HCT116 (cell line): ENCODE data around the gene OPCML. TPM values are rescaled to one million over a fixed set of nuclear protein-coding genes. Genes with fewer than 3 reads are reported as not detected.

Experiments
- ATAC-seq: fragments of 200-7000 bp; cut with Tn5 transposase; 2 replicates; pipeline ENCODE4 v1.9.1; 2020; ENCODE audit warnings: mild to moderate bottlenecking, moderate library complexity
- BruUV-seq: library from RNA; stranded (reverse); fragments of 400-500 nt; replicated peaks from 2 replicates; lab custom pipeline; 2021; lab: Mats Ljungman, UMichigan
- CTCF ChIA-PET: fragments of 300-600 bp; sonication (Branson Sonifier 250); formaldehyde crosslinking; loops from one replicate; lab custom pipeline; 2021; ENCODE audit warnings: antibody characterized with exemption; lab: Charles Lee
- POLR2A ChIA-PET: fragments of 300-600, 350-600 bp; sonication (Branson Sonifier 250); formaldehyde crosslinking; loops from one replicate; lab custom pipeline; 2021; ENCODE audit warnings: antibody characterized with exemption; lab: Charles Lee
- RAD21 ChIA-PET, 2 experiments: fragments of 300-600 bp; sonication (Branson Sonifier 250); formaldehyde crosslinking; loops; one replicate each; lab custom pipeline; 2023; ENCODE audit warnings: low total read pairs in 2 of 2; ENCODE audit not compliant: uncharacterized antibody in 2 of 2, unreplicated experiment in 2 of 2, low non-redundant PET in 1 of 2; lab: Charles Lee
- DNase-seq: peaks from one replicate; pipeline ENCODE4 v3.0.0-alpha.2; 2010; ENCODE audit warnings: low read depth, low spot score
- H2AFZ ChIP-seq: fragments of 200-600 bp; shearing (Covaris generic), sonication (generic); 2 replicates; pipeline ENCODE4 v1.6.1; 2017; ENCODE audit warnings: low read depth, mixed run types, mixed read lengths, antibody characterized with exemption, low read length; ENCODE audit not compliant: poor library complexity, severe bottlenecking
- H3K27ac ChIP-seq: 2 replicates; pipeline ENCODE4 v1.5.1; 2012; ENCODE audit warnings: low read depth, low read length
- H3K27me3 ChIP-seq: fragments of 200-600 bp; sonication (generic); 2 replicates; pipeline ENCODE4 v1.6.1; 2016; ENCODE audit warnings: mixed run types, low read length, mixed read lengths; ENCODE audit not compliant: insufficient read depth
- H3K36me3 ChIP-seq, 2 experiments: fragments of 200-500 bp in 1 of 2; fragments of 200-600 bp in 1 of 2; sonication (Bioruptor generic) in 1 of 2; sonication (generic) in 1 of 2; 2 replicates each; pipeline versions ENCODE4 v1.5.1 to v1.6.1; 2014 to 2016; ENCODE audit warnings: low read length in 2 of 2, inconsistent platforms in 1 of 2, mixed read lengths in 1 of 2, mixed run types in 1 of 2; ENCODE audit not compliant: insufficient read depth in 2 of 2, control insufficient read depth in 1 of 2
- H3K4me1 ChIP-seq, 2 experiments: fragments of 200-600 bp in 1 of 2; sonication (generic) in 1 of 2; 2 replicates each; pipeline versions ENCODE4 v1.5.1 to v1.6.1; 2012 to 2017; ENCODE audit warnings: low read length in 2 of 2, inconsistent platforms in 1 of 2, mild to moderate bottlenecking in 1 of 2, mixed read lengths in 1 of 2, mixed run types in 1 of 2, moderate library complexity in 1 of 2; ENCODE audit not compliant: insufficient read depth in 2 of 2, control insufficient read depth in 1 of 2
- H3K4me2 ChIP-seq: fragments of 200-600 bp; sonication (generic); 2 replicates; pipeline ENCODE4 v1.6.1; 2017; ENCODE audit warnings: mixed run types, low read length, mixed read lengths
- H3K4me3 ChIP-seq, 2 experiments: fragments of 200-600 bp in 1 of 2; sonication (generic) in 1 of 2; replicated peaks in 1 of 2; 2 replicates each; pipeline ENCODE4 v1.5.1; 2011 to 2016; ENCODE audit warnings: low read length in 2 of 2, control low read depth in 1 of 2, low read depth in 1 of 2, mild to moderate bottlenecking in 1 of 2, mixed read lengths in 1 of 2, mixed run types in 1 of 2
- H3K79me2 ChIP-seq: fragments of 200-600 bp; sonication (generic); 2 replicates; pipeline ENCODE4 v1.6.1; 2017; ENCODE audit warnings: mild to moderate bottlenecking, mixed run types, low read length, moderate library complexity, mixed read lengths; ENCODE audit not compliant: insufficient read depth
- H3K9ac ChIP-seq: fragments of 200-600 bp; sonication (generic); 2 replicates; pipeline ENCODE4 v1.6.1; 2016; ENCODE audit warnings: low read length, mixed read lengths
- H3K9me2 ChIP-seq: fragments of 200-600 bp; sonication (generic), shearing (Covaris generic); 2 replicates; pipeline ENCODE4 v1.6.1; 2017; ENCODE audit warnings: mixed run types, mild to moderate bottlenecking, moderate library complexity; ENCODE audit not compliant: insufficient read depth
- H3K9me3 ChIP-seq, 2 experiments: fragments of 200-500 bp in 1 of 2; fragments of 200-600 bp in 1 of 2; sonication (Bioruptor generic) in 1 of 2; sonication (generic) in 1 of 2; 2 replicates each; pipeline ENCODE4 v1.6.1; 2014 to 2017; ENCODE audit warnings: low read length in 2 of 2, mixed read lengths in 2 of 2, inconsistent platforms in 1 of 2, low read depth in 1 of 2, mild to moderate bottlenecking in 1 of 2, mixed run types in 1 of 2, moderate library complexity in 1 of 2; ENCODE audit not compliant: control insufficient read depth in 1 of 2, insufficient read depth in 1 of 2
- H4K20me1 ChIP-seq: fragments of 200-600 bp; sonication (generic), shearing (Covaris generic); 2 replicates; pipeline ENCODE4 v1.6.1; 2017; ENCODE audit warnings: mixed run types, mild to moderate bottlenecking, moderate library complexity; ENCODE audit not compliant: insufficient read depth
- ATF3 ChIP-seq: IDR thresholded peaks from 2 replicates; pipeline ENCODE4 v1.6.1; 2012
- CEBPB ChIP-seq: IDR thresholded peaks from 2 replicates; pipeline ENCODE4 v1.6.1; 2012; ENCODE audit warnings: low read depth
- CTCF ChIP-seq, 3 experiments: fragments of 200-600 bp in 1 of 3; sonication (generic) in 1 of 3; IDR thresholded peaks in 2 of 3; conservative IDR thresholded peaks in 1 of 3; 2 replicates each; pipeline ENCODE4 v1.5.1; 2012 to 2017; ENCODE audit warnings: low read depth in 2 of 3, low read length in 2 of 3, antibody characterized with exemption in 1 of 3, borderline replicate concordance in 1 of 3, control low read depth in 1 of 3, mild to moderate bottlenecking in 1 of 3, mixed read lengths in 1 of 3, mixed run types in 1 of 3, moderate library complexity in 1 of 3; ENCODE audit not compliant: insufficient read depth in 1 of 3
- EGR1 ChIP-seq: IDR thresholded peaks from 2 replicates; pipeline ENCODE4 v1.6.1; 2012; ENCODE audit warnings: low read depth
- ELF1 ChIP-seq: IDR thresholded peaks from 2 replicates; pipeline ENCODE4 v1.6.1; 2012; ENCODE audit warnings: low read depth, borderline replicate concordance
- EZH2 ChIP-seq: fragments of 200-600 bp; sonication (generic); IDR thresholded peaks from 2 replicates; pipeline ENCODE4 v1.6.1; 2017; ENCODE audit warnings: antibody characterized with exemption, mixed run types
- FOSL1 ChIP-seq: IDR thresholded peaks from 2 replicates; pipeline ENCODE4 v1.6.1; 2012; ENCODE audit warnings: low read depth
- MAX ChIP-seq: IDR thresholded peaks from 2 replicates; pipeline ENCODE4 v1.6.1; 2012
- POLR2A ChIP-seq: IDR thresholded peaks from 2 replicates; pipeline ENCODE4 v1.7.0; 2011; ENCODE audit warnings: borderline replicate concordance; ENCODE audit not compliant: insufficient read depth, insufficient read length; ENCODE audit errors: extremely low read depth
- POLR2AphosphoS5 ChIP-seq: IDR thresholded peaks from 2 replicates; pipeline ENCODE4 v1.6.1; 2011; ENCODE audit warnings: mild to moderate bottlenecking, low read depth, low read length, moderate library complexity
- RAD21 ChIP-seq: IDR thresholded peaks from 2 replicates; pipeline ENCODE4 v1.6.1; 2012; ENCODE audit warnings: low read depth, mild to moderate bottlenecking
- SIN3A ChIP-seq: IDR thresholded peaks from 2 replicates; pipeline ENCODE4 v1.6.1; 2012; ENCODE audit warnings: low read depth
- SP1 ChIP-seq: IDR thresholded peaks from 2 replicates; pipeline ENCODE4 v1.6.1; 2012; ENCODE audit warnings: low read depth
- SRF ChIP-seq: IDR thresholded peaks from 2 replicates; pipeline ENCODE4 v1.6.1; 2012; ENCODE audit warnings: low read depth
- YY1 ChIP-seq: IDR thresholded peaks from 2 replicates; pipeline ENCODE4 v1.6.1; 2011; ENCODE audit warnings: low read length, low read depth, moderate library complexity, mild to moderate bottlenecking; ENCODE audit not compliant: insufficient replicate concordance; ENCODE audit errors: extremely low read depth
- ZBTB33 ChIP-seq: IDR thresholded peaks from 2 replicates; pipeline ENCODE4 v1.6.1; 2011; ENCODE audit warnings: mild to moderate bottlenecking, low read length, moderate library complexity; ENCODE audit not compliant: insufficient replicate concordance; ENCODE audit errors: extremely low read depth
- ZNF274 ChIP-seq: fragments of 200-500 bp; sonication (Bioruptor generic); IDR thresholded peaks from 2 replicates; pipeline ENCODE4 v1.6.1; 2014; ENCODE audit warnings: mild to moderate bottlenecking, low read depth, low read length, inconsistent platforms
- intact Hi-C: fragments of 100-400 bp; cut with micrococcal nuclease; formaldehyde crosslinking; loops from 2 replicates; pipeline ENCODE4 v1.10.0; 2022
- total RNA-seq: library from RNA; stranded (reverse); gene quantifications from one replicate; pipeline ENCODE4 v1.2.1, GENCODE V29; 2021; ENCODE audit not compliant: unreplicated experiment

OPCML gene
- total RNA-seq, 1 experiment from 2014 or later = not detected

GRCh38 chr11:132933703-132934102 lies 598.6 kb downstream of the OPCML start:
- no peak for ATAC-seq
- ChIA-PET RAD21 (no interaction called here), CTCF (no interaction called here)

More at GRCh38 chr11:132933703-132934102, 598.6 kb downstream of the OPCML start:
- no peaks in the 10 kb centered on the region for H4K20me1 ChIP-seq
- no peaks in the 10 kb centered on the region for H3K4me1 ChIP-seq
- H3K27me3 ChIP-seq = no peaks in the 10 kb centered on the region
- no peak overlapping the region for H3K9ac ChIP-seq
- H3K9me3 ChIP-seq = peaks cover 5 to 15% of the 10 kb centered on the region in 2 experiments; a peak in 2 of 4 replicates
- POLR2A ChIA-PET = no interaction called here
- H3K27ac ChIP-seq = no peak overlapping the region
- intact Hi-C loops = no loop called here
- BruUV-seq = no TSS peak
- no peaks in the 10 kb centered on the region for H3K79me2 ChIP-seq
- TF ChIP-seq POLR2A (no peak), CTCF (IDR thresholded peaks at IDR 0.05 in 2 of 3, conservative IDR thresholded peaks at IDR 0.05 in 1 of 3; ENCODE audit: borderline replicate concordance in 1 of 3, insufficient read depth in 1 of 3, low read depth in 2 of 3, low read length in 2 of 3) (no peak), SRF (no peak), POLR2AphosphoS5 (no peak), ZBTB33 (no peak), CEBPB (no peak), SIN3A (no peak), EZH2 (no peak), ZNF274 (no peak), FOSL1 (no peak), SP1 (no peak), EGR1 (no peak), RAD21 (no peak), ATF3 (no peak), ELF1 (no peak), YY1 (no peak), MAX (no peak)
- no peak for DNase-seq
- no peaks in the 10 kb centered on the region for H3K36me3 ChIP-seq
- no peak overlapping the region for H3K4me3 ChIP-seq
- no peak overlapping the region for H3K4me2 ChIP-seq
- H2AFZ ChIP-seq = no peak overlapping the region
- H3K9me2 ChIP-seq = no peaks in the 10 kb centered on the region
